Smooth muscle cell of the brain vasculature (primary cell): Measurements from ENCODE around the gene ADGRB3.

Experiments
- DNase-seq: peaks from one replicate; pipeline ENCODE4 v3.0.0-alpha.2; 2012; ENCODE audit warnings: low read depth, low spot score

Gene ADGRB3

DNA sequence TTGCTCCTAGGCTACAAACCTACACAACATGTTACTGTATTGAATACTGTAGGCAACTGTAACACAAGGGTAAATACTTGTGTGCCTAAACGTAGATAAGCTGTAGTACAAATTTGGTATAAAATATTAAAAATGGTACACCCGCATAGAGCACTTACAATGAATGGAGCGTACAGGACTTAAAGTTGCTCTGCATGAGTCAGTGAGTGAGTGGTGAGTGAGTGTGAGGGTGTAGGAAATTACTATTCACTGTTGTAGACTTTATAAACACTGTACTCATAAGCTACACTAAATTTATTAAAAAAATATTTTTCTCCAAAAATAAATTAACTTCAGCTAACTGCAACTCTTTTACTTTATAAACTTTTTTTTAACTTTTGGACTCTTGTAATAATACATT lies 391.6 kb downstream of the ADGRB3 start:
- no peak for DNase-seq

DNA sequence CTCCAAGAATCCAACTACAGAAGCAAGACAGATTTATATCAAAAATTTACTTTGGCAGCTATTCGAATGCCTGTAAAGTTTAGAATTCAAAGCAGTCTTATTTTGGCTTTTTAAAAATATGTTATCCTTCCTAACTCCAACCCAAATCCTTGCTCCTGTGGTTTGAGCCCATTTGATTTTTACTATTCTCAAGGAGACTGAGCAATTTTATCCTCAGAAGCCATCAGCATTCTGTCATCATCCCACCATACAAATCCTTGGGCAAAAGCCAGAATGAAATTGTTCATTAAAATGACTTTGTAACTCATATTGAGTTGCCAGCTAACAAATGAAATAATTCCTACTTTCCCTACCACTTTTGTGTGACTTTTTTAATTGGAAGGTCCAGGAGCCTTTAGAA lies 392.8 kb downstream of the ADGRB3 start:
- no peak for DNase-seq

DNA sequence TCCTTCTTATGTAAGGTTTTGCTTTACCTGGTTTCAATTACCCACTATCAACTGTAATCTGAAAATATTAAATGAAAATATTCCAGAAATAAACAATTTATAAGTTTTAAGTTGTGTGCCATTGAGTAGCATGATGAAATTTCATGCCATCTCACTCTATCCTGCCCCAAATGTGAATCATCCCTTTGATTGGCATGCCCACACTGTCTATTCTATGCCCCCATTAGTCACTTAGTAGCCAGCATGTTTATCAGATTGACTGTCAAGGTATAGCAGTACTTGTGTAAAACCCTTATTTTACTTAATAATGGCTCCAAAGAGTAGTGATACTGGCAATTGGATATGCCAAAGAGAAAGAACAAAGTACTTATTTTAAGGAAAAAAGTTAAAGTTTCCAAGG lies 403.8 kb downstream of the ADGRB3 start:
- no peak for DNase-seq

DNA sequence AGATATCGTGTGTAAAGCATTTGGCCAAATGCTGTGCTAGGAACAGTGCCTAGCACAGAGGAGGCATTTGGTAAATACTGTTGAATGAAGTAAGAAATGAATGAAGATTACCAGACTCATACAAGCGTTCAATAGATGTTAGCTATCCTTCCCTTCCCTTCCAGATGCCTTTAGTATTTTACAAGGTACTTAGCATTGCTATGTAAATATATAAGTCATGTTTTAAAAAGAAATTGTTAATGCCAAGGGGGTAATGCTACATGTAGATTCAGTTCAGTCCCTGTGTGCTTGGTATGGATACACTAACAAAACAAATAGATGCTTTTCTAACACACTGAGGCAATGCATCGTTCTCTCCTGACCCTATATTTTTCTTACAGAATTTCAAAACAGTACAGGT lies 407.2 kb downstream of the ADGRB3 start:
- DNase-seq = no peak

DNA sequence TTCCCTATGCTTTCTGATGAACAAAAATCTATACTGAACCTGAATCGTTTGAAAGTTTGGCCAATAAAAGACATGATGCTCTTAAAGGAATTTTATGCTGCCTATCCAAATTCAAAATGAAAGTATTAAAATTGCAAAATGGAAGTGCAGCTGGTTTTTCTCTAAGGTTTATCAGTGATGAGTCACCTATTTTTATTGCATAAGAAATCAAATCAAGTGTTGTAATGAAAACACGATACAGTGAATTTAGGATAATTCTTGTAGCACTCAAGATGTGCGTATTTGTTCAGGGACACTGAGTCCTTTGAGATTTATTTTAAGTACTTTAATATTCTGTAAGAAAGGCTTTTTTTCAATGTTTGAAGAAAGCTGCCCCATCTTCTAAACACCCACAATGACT lies 409.5 kb downstream of the ADGRB3 start:
- DNase-seq = no peak

DNA sequence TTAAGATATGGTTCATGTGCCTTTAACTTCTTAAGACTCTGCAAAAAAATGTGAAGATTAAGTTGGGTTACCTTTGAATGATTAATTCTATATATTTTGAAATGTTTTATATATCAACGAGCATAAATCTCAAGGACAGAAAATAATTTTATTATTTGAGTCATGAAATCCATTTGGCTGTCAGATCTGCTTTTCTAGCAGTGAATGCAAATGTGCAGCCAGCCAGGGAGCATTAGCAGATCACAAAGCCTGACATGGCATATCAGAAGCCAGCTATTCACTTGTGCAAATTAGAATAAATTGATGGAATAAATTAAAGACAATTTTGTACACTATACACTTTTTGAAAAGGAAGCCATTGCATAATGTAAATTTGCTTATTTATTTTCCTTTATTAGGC lies 424.3 kb downstream of the ADGRB3 start:
- no peak for DNase-seq

DNA sequence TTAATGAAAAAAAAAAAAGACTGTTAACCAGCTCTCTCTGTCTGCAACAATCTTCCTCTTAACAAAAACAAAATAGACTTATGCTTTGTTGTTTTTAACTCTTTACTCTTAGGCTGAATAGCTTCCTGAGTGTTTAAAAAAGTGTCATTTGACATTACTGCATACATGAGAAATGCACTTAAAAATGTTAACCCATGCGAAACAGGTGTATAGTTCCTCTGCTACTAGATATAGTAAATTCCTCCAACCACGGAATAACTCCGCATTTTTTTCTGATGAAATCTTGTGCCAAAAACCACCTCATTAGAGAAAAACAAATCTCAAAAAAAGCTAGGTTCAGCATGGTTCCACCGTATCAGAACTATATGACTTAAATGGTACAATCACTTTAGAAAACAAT lies 426.0 kb downstream of the ADGRB3 start:
- DNase-seq = no peak

DNA sequence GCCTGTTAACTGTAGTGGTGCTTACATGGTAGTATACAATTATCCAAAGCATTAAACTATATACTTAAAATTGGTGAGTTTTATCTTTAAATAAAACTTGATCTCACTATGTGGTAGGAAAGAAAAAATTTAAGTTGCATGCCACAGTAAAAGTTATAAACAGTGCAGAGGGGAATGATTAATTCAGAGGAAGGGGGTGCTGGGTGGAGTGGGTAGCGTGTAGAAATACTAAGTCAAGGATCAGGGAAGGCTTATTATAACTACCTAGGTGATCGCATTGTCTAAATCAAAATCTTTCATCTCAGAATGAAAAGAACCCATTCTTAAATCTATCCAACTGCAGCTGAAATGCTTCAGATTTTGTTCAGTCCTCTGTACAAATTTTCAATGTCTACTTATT lies 428.3 kb downstream of the ADGRB3 start:
- DNase-seq = no peak

DNA sequence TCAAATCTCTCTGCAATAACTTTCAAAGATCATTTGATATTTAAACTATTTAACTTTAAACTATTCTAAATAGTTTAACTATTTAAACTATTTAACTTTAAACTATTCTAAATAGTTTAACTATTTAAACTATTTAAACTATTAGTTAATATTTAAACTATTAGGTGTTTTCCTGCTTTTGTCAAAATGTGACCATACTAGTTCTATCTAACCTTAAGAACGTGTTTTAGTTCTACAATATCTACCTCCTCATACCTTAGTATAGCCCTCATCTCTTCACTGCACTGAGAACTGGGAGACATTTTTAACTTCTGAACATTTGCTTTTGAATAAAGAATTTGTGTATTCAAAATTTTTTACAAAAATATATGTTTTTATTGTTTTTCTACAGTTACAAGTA lies 429.1 kb downstream of the ADGRB3 start:
- no peak for DNase-seq

DNA sequence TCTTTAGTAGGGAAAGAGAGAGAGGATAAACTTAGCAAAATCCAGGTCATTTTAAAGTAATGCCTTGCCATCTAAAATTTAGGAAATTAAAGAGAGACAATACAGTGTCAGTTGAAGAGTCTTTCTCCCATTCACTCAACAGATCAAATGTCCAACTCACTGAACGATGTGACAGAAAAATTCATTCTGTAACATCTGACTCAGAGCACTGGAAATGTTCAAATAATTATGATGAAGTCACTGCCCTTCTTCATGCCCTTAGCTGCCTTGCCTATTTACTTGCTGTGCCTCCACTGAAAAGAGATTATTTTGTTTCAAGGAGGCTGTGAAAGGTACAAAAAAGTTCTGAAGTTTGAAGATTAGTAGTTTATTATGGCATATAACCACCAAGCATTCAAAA lies 434.8 kb downstream of the ADGRB3 start:
- DNase-seq = no peak

DNA sequence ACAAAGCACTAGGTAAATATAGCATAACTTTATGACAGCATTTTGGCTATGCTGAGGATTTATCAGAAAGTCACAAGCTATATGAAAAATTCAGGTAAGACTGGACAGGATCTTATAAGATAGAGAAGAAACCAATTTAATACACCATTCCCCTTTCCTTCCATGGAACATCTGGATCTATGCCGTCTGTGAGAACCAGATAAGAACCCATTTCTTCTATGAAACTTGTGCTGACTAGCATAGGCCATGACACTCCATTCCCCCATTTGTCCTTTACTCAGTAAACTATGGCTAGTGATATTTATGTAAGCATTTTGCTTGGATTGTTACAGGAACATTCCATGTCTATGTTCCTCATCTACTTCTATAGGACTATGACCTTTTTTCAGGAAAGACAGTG lies 437.7 kb downstream of the ADGRB3 start:
- DNase-seq = no peak

DNA sequence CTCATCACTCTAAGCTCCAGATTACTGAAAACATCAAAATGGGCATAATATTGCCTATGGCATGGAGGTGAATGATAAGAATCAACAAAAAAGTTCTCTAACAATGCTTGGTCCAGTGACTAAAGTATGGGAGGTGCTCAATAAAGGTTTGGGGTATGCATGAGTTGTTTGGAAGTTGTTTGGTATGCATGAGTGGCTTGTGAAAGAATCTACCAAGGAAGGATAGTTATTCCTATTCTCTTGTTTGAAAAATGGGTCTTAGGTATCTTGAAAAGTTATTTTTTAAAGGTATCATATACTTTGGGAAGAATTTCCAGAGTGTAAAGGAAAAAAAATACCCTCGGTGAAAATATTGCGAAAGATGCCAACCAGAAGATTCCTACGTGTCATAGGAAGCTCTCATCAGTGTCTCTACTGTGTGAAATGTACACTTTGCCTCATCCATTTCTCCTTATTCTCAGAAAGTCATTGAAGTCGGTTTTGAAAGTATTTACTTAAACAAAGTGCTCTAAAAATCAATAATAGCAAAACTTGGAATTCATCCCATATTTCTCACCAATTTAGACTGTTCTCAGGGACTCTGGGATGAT lies 449.8 kb downstream of the ADGRB3 start:
- DNase-seq = no peak

DNA sequence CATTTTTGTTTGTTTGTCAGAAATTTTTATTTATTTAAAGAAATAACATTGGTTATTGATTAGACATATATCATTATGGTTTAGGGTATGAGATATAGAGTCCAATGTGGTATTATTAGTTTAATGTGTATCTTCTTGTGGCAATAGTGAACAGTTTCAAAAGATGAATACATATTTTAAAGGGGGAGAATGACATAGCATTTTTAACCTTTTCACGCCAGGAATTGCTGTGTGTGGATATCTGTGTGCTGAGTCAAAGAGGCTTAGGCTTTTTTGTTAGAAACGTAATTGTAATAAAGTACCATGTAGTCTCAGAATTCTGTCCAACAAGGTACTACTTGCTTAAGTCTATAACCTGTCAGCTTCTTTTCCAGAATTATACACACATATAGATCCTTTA lies 451.6 kb downstream of the ADGRB3 start:
- no peak for DNase-seq

DNA sequence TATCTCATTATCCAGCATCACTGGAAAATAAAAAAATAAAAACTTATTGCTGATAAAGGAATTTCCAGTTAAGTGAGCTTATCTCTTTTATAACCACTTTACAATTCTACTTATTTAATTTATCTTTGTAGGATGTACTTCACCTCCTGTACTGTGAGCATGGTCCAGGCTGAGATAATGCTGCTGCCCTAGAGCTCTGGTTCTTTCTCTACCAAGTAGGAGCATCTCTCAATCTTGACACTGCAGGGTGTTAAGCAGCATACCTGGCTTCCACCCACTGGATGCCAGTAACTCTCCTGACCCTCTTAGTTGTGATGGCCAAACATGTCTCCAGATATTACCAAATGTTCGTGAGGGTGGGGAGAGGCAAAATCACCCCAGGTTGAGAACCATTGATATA lies 454.5 kb downstream of the ADGRB3 start:
- no peak for DNase-seq

DNA sequence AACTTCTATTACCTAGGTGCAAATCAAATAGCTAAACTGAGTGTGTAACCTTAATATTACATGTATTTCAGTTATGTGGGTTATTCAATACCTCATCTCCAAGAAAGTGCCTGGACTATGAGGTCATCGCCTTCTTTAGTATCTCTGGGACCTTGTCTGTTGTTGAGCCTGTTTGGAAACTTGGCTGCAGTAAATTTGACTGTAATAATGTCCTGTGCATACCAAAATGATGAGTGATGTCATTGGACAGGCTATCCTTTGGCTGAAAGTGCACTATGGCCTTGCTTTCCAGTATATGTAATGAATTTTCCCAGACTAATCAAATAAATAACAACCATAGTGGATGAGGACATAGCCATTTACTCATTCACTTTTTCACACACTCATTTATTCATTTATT lies 455.1 kb downstream of the ADGRB3 start:
- DNase-seq = no peak

DNA sequence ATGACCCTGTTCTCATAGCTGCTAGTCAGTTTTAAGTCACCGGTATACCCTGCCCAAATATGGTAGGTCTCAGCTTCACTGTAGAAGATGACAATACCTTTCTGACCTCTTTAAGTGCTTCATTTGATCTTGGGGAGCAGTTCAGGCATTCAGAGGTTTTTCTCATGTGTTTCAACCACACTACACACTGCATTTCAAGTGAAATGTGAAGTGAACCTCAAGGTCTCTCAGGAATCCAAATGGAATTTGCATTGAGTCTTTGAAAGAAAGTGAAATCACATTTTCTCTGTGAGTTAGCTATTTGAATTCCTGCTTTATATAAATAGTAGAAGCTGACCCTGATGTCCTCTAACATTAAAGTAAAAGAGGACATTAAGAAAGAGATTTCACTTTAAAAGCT lies 461.6 kb downstream of the ADGRB3 start:
- no peak for DNase-seq

DNA sequence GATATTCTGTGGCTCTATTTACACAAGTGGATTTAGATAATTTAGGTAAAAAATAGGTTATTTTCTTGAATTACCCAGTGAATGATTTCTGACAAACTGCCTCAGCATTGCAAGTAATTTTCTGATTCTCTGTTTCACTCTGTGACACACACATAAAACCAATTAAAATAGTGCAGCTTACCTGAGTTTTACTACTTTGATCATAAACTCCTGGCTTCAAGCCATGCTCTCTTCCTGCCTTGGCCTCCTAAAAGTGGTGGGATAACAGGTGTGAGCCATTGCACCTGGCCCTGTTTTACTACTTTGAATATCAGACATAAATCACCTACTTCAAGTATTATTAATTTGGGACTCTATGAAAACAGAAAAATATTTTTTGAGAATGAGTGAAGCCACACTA lies 462.9 kb downstream of the ADGRB3 start:
- DNase-seq = no peak

DNA sequence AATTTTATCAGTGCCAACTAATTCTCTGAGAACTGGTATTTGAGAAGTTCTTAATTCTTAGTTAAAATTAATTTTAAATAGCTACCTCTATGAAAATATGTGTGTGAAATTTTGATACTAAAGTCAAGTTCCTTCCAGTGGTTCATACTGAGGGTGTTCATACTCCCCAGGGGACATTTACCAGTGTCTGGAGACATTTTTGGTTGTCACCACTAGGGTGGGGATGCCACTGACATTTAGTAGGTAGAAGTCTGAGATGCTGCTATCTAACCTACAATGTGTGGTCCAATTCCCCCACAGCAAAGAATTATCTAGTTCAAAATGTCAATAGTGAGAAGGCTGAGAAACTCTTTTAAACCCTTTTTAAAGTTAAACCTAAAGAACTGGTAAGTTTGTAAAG lies 463.8 kb downstream of the ADGRB3 start:
- DNase-seq = no peak

DNA sequence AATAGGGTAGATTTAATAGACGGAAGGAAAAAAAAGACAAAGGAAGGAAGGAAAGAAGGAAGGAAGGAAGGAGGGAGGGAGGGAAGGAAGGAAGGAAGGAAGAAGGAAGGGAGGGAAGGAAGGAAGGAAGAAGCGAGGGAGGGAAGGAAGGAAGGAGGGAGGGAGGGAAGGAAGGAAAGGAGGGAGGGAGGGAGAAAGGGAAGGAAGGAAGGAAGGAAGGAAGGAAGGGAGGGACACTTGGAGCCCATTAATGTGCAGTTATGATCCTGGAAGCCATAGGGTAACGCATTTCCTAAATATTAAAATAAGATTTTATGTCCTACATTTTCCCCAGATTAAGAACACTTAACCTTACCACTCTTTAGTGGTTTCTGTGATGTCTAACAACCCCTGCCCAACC lies 465.7 kb downstream of the ADGRB3 start:
- DNase-seq = no peak

DNA sequence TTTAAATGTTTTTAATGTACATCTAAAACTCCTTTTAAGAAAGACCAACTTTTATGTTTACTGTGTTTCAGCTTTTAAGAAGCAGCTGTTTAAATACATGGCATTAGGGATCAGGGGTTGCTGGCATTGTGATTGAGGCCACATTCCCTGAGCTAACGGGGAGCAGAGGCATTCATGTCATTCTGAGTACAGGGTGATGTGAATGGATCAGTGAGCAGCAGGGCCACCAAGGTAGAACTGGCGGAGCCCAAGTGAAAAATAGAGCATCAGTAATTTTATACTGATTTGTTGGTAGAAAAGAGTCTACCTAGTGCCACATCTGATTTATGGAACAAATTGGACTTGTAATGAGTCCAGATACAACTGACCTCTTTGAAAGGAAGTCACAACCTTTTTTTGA lies 467.3 kb downstream of the ADGRB3 start:
- no peak for DNase-seq

DNA sequence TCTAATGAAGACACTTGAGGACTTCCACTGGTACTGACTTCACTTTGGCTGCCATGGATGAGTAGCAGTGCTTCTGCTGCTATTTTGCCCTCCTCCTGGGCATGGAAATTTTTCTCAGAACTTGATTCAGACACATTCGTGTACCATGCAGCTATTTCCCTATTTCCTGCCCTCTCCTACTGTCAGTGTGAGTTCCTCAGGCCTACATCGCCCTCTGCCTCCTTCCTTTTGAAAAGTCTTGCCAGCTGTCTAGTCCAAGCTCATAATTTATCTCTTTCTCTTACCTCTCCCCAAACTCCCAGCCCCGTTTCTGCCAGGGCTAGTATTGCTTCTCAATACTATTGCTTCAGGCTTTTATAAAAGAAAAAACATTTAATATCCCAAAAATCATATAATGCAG lies 470.2 kb downstream of the ADGRB3 start:
- DNase-seq = no peak

DNA sequence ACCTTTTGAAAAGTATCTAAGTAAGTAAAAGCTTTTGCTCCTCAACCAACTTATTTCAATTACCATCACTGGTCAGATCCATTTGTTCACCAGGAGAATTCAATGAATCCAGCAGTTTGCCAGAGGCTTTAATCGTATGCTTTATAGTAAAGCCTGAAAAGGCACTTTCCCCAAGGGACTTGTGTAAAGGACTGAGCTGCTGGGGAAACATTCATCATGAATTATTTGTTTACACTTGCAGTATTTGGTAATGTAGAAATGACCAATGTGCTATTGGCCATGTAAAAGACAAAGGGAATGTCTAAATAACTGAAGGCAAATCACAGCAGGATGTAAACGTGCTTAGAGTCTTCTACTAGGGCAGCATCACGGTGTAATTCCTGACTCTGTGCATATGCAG lies 471.4 kb downstream of the ADGRB3 start:
- no peak for DNase-seq

DNA sequence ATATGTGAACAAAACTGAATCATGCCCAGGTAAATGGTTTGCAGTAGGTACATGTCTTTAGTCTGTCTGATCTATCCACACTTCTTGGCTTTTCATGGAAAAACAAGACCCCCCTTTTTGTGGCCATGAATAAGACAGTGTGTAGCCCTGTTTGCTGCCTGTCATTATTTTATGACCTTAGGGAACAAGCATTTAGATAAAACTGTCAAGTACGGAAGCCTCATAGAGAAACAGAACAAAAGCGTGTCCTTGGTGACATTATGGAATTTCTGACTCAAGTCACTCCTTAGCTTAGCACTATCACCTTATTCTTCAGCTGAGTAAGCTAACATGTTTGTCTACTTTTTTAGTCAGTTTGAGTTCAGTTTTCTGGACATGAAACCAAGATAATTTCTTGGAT lies 476.2 kb downstream of the ADGRB3 start:
- DNase-seq = no peak

DNA sequence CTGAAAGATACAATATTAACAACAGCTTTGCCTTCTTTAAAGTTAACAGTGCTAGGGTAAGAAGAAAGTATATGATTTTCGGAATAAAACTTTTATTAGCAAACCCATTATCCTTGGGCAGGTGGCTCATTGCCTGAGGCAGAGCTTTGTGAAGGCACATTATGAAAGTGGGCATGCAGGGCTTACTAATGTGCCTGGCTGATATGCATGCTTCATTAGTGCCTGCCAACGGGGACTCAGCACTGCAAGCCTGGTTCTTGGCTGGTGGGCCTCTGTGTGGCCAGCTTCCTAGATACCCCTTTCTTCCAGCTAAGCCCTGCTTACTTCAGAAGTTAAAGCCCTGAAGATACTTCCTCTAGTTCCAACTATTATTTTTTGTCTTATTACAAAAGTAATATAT lies 481.6 kb downstream of the ADGRB3 start:
- no peak for DNase-seq
